ENCODE measurements around the gene LPP. TPM values are rescaled to one million over a fixed set of nuclear protein-coding genes. Genes with fewer than 3 reads are reported as not detected.

LPP gene
- total RNA-seq, 5 donors from 2014 or later (not counting 1 experiment from before 2014, with no cell fraction given) = 23.8 to 82.6 (median 39.3) TPM

DNA sequence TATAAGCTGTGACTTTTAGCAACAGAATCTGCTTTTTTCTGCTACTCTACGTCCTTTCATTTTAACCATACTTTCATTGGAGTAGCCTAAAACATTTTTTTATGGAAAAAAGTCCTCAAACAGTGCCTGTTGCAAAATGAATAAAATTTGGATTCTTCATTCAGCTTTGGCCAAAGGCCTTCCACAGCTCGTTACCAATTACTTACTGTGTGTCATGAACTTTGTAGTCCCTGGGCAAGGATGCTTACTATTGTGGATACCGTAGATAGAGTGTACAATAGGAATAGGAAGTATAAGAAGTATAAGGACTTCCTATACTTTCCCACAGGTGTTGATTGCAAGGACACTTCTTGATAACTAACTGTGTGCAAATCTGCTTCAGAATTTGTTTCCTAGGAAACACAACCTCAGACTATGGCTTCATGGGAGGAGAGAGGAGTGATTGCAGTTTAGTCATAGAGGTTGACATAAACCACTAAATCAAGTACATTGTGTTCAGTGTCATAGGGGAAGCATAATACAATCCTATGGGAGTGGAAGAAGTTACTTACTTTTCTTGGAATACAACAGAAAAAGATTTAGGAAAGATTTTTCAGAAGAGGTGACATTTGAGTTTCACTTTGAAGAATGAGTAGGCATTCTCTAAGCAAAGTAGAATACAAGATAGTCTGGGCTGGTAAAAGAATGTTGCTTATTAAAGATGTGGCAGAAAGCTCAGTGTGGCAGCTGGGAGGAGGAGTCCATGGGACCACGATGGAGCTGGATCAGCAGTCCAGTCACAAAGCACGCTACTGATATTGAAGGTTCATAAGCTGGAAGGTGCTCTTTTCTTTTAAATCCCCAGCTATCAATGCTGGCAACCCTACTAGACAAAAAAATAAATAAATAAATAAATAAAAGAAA lies 708.1 kb downstream of the LPP start:
- Mint-ChIP-seq H3K27ac (no peak overlapping the region), H3K9me3 (no peaks in the 10 kb centered on the region), H3K36me3 (peaks cover 13% of the 10 kb centered on the region), H3K27me3 (no peaks in the 10 kb centered on the region), H3K4me3 (no peak overlapping the region), H3K4me1 (no peaks in the 10 kb centered on the region)
- CTCF ChIA-PET = no interaction called here
- H3K36me3 ChIP-seq (ENCODE audit: control insufficient read depth in 2 of 2, extremely low read depth in 1 of 2, insufficient read depth in 1 of 2, low read length in 1 of 2) = peaks cover 0 to 4% of the 10 kb centered on the region in 2 donors
- WGBS (ENCODE audit: insufficient coverage) = no CpG with 5 or more reads among the region's 5 CpGs
- no peak overlapping the region for H3K4me3 ChIP-seq (ENCODE audit: control insufficient read depth in 1 of 2, extremely low read depth in 1 of 2, low read length in 1 of 2)
- POLR2A ChIA-PET = no interaction called here
- no peaks in the 10 kb centered on the region for H3K4me1 ChIP-seq (ENCODE audit: control insufficient read depth in 1 of 2, extremely low read depth in 1 of 2, insufficient read depth in 2 of 2, low read length in 2 of 2)
- H3K27ac ChIP-seq (ENCODE audit: low read length) = no peak overlapping the region
- H3K9me3 ChIP-seq = no peaks in the 10 kb centered on the region
- ATAC-seq (replicated peaks in 1 of 4) = no peak
- no peak for DNase-seq
- H3K27me3 ChIP-seq (replicated peaks in 1 of 2; ENCODE audit: control insufficient read depth in 2 of 2, extremely low read depth in 1 of 2, insufficient read depth in 2 of 2, low read length in 1 of 2) = no peaks in the 10 kb centered on the region

DNA sequence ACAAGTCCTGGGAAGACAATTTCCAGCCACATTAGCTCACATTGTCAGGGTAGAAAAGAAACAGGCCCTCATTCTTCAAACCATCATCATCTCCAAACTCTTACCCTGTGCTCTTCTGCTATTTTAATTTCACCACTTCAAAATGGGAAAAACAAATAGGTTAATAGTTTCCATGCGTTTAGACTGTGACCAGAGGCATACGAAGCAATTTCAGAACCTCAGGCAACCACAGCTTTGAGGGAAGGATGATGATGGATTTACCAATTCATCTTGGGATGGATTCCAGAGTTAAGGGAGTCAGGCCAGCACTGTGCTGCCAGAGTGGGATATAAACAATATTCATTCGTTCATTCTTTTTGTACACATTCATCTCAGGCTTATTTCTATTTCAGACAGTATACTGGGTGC lies 710.0 kb downstream of the LPP start:
- Histone ChIP-seq H3K4me3 (ENCODE audit: control insufficient read depth in 1 of 2, extremely low read depth in 1 of 2, low read length in 1 of 2) (no peak overlapping the region), H3K9me3 (no peaks in the 10 kb centered on the region), H3K27ac (ENCODE audit: low read length) (no peak overlapping the region), H3K27me3 (replicated peaks in 1 of 2; ENCODE audit: control insufficient read depth in 2 of 2, extremely low read depth in 1 of 2, insufficient read depth in 2 of 2, low read length in 1 of 2) (no peaks in the 10 kb centered on the region), H3K4me1 (ENCODE audit: control insufficient read depth in 1 of 2, extremely low read depth in 1 of 2, insufficient read depth in 2 of 2, low read length in 2 of 2) (no peaks in the 10 kb centered on the region), H3K36me3 (ENCODE audit: control insufficient read depth in 2 of 2, extremely low read depth in 1 of 2, insufficient read depth in 1 of 2, low read length in 1 of 2) (peaks cover 0 to 8% of the 10 kb centered on the region in 2 donors)
- no CpG with 5 or more reads among the region's 3 CpGs for WGBS (ENCODE audit: insufficient coverage)
- CTCF ChIA-PET = interaction anchor here (0.6 to 0.7 kb wide), 2 partner anchors 71 to 1127 kb away, joined by 4 to 6 read pairs; no protein-coding TSS in a partner anchor
- POLR2A ChIA-PET = no interaction called here
- no peak for ATAC-seq (replicated peaks in 1 of 4)
- Mint-ChIP-seq H3K27ac (no peak overlapping the region), H3K4me3 (no peak overlapping the region), H3K36me3 (peaks cover 16% of the 10 kb centered on the region), H3K9me3 (no peaks in the 10 kb centered on the region), H3K4me1 (no peaks in the 10 kb centered on the region), H3K27me3 (no peaks in the 10 kb centered on the region)
- DNase-seq = no peak

DNA sequence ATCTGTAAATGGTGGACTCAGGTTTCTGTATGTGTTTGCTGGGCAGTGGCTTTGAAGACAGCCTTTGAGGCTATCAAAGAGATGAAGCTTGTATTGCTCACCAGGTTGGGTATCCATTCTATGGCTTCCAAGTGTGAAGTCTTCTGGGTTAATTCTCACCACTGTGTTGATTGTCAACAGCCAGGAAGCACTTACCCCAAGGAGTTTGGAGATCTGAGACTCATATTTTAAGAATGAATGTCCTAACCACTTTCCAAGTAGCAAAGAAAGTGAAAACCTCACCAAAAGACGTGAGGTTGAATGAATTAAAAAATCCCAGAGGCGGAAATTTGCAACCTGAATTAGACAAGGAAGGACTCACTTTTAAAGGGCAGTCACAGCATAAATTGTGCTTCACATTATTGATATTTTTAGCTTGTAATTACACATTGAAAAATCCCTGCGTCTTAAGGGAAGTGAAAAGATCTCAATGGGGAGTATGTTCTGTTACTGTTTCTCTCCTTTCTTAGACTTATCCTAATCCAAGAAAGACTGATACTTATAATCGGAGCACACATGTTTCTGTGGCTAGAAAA lies 713.8 kb downstream of the LPP start:
- WGBS (ENCODE audit: insufficient coverage) = no CpG with 5 or more reads among the region's 4 CpGs
- H3K27me3 Mint-ChIP-seq = no peaks in the 10 kb centered on the region

DNA sequence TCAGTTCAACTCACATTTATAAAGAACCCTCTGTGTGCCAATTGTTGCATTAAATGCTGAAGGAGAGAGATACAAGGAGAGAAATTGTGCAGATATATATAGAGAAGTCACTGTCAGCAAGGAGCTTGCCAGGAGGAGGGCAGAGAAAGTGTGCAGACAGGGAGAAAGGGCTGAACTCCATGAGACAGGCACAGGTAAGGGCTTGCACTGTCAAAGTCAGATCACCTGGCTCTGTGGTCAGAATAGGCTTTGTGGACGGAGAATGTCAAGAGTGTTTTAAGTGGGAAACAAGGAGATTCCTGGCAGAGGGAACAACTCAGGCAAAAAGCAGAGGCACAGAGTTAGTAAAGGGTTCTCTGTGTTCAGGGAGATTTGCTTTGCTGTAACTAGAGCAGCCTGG lies 714.8 kb downstream of the LPP start:
- ChIA-PET CTCF (no interaction called here), POLR2A (no interaction called here)
- Mint-ChIP-seq H3K9me3 (no peaks in the 10 kb centered on the region), H3K27me3 (no peaks in the 10 kb centered on the region), H3K36me3 (peaks cover 36% of the 10 kb centered on the region), H3K4me3 (no peak overlapping the region), H3K4me1 (no peaks in the 10 kb centered on the region), H3K27ac (no peak overlapping the region)
- DNase-seq = no peak
- WGBS (ENCODE audit: insufficient coverage) = 86% methylated on average over 1 of the region's 1 CpG
- H3K36me3 ChIP-seq (ENCODE audit: control insufficient read depth in 2 of 2, extremely low read depth in 1 of 2, insufficient read depth in 1 of 2, low read length in 1 of 2) = peaks cover 3 to 16% of the 10 kb centered on the region in 2 donors
- H3K27ac ChIP-seq (ENCODE audit: low read length) = no peak overlapping the region
- H3K9me3 ChIP-seq = no peaks in the 10 kb centered on the region
- no peak for ATAC-seq (replicated peaks in 1 of 4)
- no peaks in the 10 kb centered on the region for H3K4me1 ChIP-seq (ENCODE audit: control insufficient read depth in 1 of 2, extremely low read depth in 1 of 2, insufficient read depth in 2 of 2, low read length in 2 of 2)
- H3K27me3 ChIP-seq (replicated peaks in 1 of 2; ENCODE audit: control insufficient read depth in 2 of 2, extremely low read depth in 1 of 2, insufficient read depth in 2 of 2, low read length in 1 of 2) = no peaks in the 10 kb centered on the region
- no peak overlapping the region for H3K4me3 ChIP-seq (ENCODE audit: control insufficient read depth in 1 of 2, extremely low read depth in 1 of 2, low read length in 1 of 2)

More for the DNA sequence above, 713.8 kb downstream of the LPP start:
- Mint-ChIP-seq H3K36me3 (peaks cover 26% of the 10 kb centered on the region), H3K27ac (no peak overlapping the region), H3K9me3 (no peaks in the 10 kb centered on the region), H3K4me3 (no peak overlapping the region), H3K4me1 (no peaks in the 10 kb centered on the region)
- ChIA-PET POLR2A (no interaction called here), CTCF (interaction anchor here in 1 of 2 donors (0.6 kb wide), 1 partner anchor 27 kb away, joined by 6 read pairs; no protein-coding TSS in a partner anchor)
- no peak for DNase-seq
- H3K9me3 ChIP-seq = no peaks in the 10 kb centered on the region
- H3K36me3 ChIP-seq (ENCODE audit: control insufficient read depth in 2 of 2, extremely low read depth in 1 of 2, insufficient read depth in 1 of 2, low read length in 1 of 2) = peaks cover 3 to 8% of the 10 kb centered on the region in 2 donors
- no peaks in the 10 kb centered on the region for H3K4me1 ChIP-seq (ENCODE audit: control insufficient read depth in 1 of 2, extremely low read depth in 1 of 2, insufficient read depth in 2 of 2, low read length in 2 of 2)
- H3K4me3 ChIP-seq (ENCODE audit: control insufficient read depth in 1 of 2, extremely low read depth in 1 of 2, low read length in 1 of 2) = no peak overlapping the region
- no peaks in the 10 kb centered on the region for H3K27me3 ChIP-seq (replicated peaks in 1 of 2; ENCODE audit: control insufficient read depth in 2 of 2, extremely low read depth in 1 of 2, insufficient read depth in 2 of 2, low read length in 1 of 2)
- H3K27ac ChIP-seq (ENCODE audit: low read length) = no peak overlapping the region
- ATAC-seq (replicated peaks in 1 of 4) = no peak

DNA sequence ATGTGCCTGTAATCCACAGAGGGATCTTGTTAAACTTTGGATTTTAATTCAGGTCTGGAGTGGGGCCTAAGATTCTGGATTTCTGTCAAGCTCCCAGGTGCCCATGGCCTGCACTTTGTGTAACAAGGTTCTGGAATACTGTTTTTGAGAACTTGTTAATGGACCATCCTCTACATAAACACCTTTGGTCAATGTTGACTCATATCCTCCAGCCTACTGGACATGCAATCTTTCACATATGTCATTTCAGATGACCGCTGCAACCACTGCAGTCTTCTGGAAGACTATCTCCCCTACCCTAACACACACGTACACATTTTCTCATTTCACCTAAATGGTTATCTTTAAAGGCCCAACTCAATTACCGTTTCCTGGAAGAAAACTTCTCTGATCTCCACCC lies 715.7 kb downstream of the LPP start:
- Mint-ChIP-seq H3K4me3 (no peak overlapping the region), H3K27me3 (no peaks in the 10 kb centered on the region), H3K9me3 (no peaks in the 10 kb centered on the region), H3K27ac (no peak overlapping the region), H3K36me3 (peaks cover 44% of the 10 kb centered on the region), H3K4me1 (no peaks in the 10 kb centered on the region)
- no peak overlapping the region for H3K4me3 ChIP-seq (ENCODE audit: control insufficient read depth in 1 of 2, extremely low read depth in 1 of 2, low read length in 1 of 2)
- no peaks in the 10 kb centered on the region for H3K9me3 ChIP-seq
- H3K27ac ChIP-seq (ENCODE audit: low read length) = no peak overlapping the region
- POLR2A ChIA-PET = no interaction called here
- ATAC-seq (replicated peaks in 1 of 4) = no peak
- CTCF ChIA-PET = no interaction called here
- H3K4me1 ChIP-seq (ENCODE audit: control insufficient read depth in 1 of 2, extremely low read depth in 1 of 2, insufficient read depth in 2 of 2, low read length in 2 of 2) = no peaks in the 10 kb centered on the region
- WGBS (ENCODE audit: insufficient coverage) = 100% methylated on average over 1 of the region's 3 CpGs
- no peaks in the 10 kb centered on the region for H3K27me3 ChIP-seq (replicated peaks in 1 of 2; ENCODE audit: control insufficient read depth in 2 of 2, extremely low read depth in 1 of 2, insufficient read depth in 2 of 2, low read length in 1 of 2)
- peaks cover 3 to 24% of the 10 kb centered on the region in 2 donors for H3K36me3 ChIP-seq (ENCODE audit: control insufficient read depth in 2 of 2, extremely low read depth in 1 of 2, insufficient read depth in 1 of 2, low read length in 1 of 2)
- no peak for DNase-seq

DNA sequence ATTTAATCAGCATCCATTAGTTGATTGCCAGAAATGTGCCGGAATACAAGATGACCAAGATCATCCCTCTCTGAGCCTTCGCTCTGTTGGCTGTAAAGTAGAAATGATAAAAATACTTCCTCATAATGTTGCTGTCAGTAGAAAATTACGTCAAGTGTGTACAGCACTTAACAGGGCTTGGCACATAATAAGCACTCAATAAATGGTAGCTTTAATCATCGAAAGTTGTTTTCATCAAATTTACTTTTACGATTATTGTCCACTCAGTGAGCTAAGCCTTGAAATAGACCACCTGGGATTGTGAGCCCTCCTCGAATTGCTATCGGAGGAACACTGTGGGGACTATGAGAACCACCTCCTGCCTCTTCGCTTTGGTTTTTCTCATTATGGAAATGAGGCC lies 716.5 kb downstream of the LPP start:
- no peak overlapping the region for H3K27ac ChIP-seq (ENCODE audit: low read length)
- no peak overlapping the region for H3K4me3 Mint-ChIP-seq
- H3K36me3 Mint-ChIP-seq = peaks cover 52% of the 10 kb centered on the region
- no peaks in the 10 kb centered on the region for H3K9me3 Mint-ChIP-seq
- no peaks in the 10 kb centered on the region for H3K4me1 ChIP-seq (ENCODE audit: control insufficient read depth in 1 of 2, extremely low read depth in 1 of 2, insufficient read depth in 2 of 2, low read length in 2 of 2)
- ATAC-seq (replicated peaks in 1 of 4) (no peak), DNase-seq (no peak)
- H3K27me3 ChIP-seq (replicated peaks in 1 of 2; ENCODE audit: control insufficient read depth in 2 of 2, extremely low read depth in 1 of 2, insufficient read depth in 2 of 2, low read length in 1 of 2) = no peaks in the 10 kb centered on the region
- H3K36me3 ChIP-seq (ENCODE audit: control insufficient read depth in 2 of 2, extremely low read depth in 1 of 2, insufficient read depth in 1 of 2, low read length in 1 of 2) = peaks cover 3 to 32% of the 10 kb centered on the region in 2 donors
- no peaks in the 10 kb centered on the region for H3K4me1 Mint-ChIP-seq
- H3K4me3 ChIP-seq (ENCODE audit: control insufficient read depth in 1 of 2, extremely low read depth in 1 of 2, low read length in 1 of 2) = no peak overlapping the region
- ChIA-PET POLR2A (no interaction called here), CTCF (no interaction called here)
- no peaks in the 10 kb centered on the region for H3K27me3 Mint-ChIP-seq
- H3K27ac Mint-ChIP-seq = no peak overlapping the region
- no peaks in the 10 kb centered on the region for H3K9me3 ChIP-seq
- WGBS (ENCODE audit: insufficient coverage) = 100% methylated on average over 2 of the region's 8 CpGs

Data from T-cell (primary cell).